SK-N-SH treated with all-trans-retinoic acid at 6 μM for 48 hours (cell line): ENCODE results near the gene DHRS1.

ENCODE experiments used
- ATAC-seq: fragments of 200-7000 bp; cut with Tn5 transposase; 3 replicates; pipeline ENCODE4 v1.9.1; 2020; ENCODE audit warnings: mild to moderate bottlenecking, moderate library complexity
- ARNTL ChIP-seq: fragments of 450-650 bp; formaldehyde crosslinking; IDR thresholded peaks from 2 replicates; pipeline ENCODE4 v1.5.0; 2020; ENCODE audit warnings: low read depth, mild to moderate bottlenecking, moderate library complexity, borderline replicate concordance
- BACH2 ChIP-seq: fragments of 250-450 bp; sonication (Bioruptor Pico); IDR thresholded peaks from 2 replicates; pipeline ENCODE4 v1.9.0; 2021; ENCODE audit warnings: mild to moderate bottlenecking, borderline replicate concordance
- CREB5 ChIP-seq: fragments of 250-450 bp; sonication (Bioruptor Pico); IDR thresholded peaks from 2 replicates; pipeline ENCODE4 v1.5.1; 2020; ENCODE audit warnings: low read depth, mild to moderate bottlenecking, moderate library complexity
- CSDC2 ChIP-seq: fragments of 250-450 bp; sonication (Bioruptor Pico); IDR thresholded peaks from 2 replicates; pipeline ENCODE4 v1.5.0; 2020; ENCODE audit warnings: mild to moderate bottlenecking, moderate library complexity
- CSRNP3 ChIP-seq: fragments of 250-450 bp; sonication (Bioruptor Pico); IDR thresholded peaks from 2 replicates; pipeline ENCODE4 v1.5.1; 2021; ENCODE audit warnings: mild to moderate bottlenecking, moderate library complexity
- ESRRG ChIP-seq: fragments of 250-450 bp; sonication (Bioruptor Pico); IDR thresholded peaks from 2 replicates; pipeline ENCODE4 v1.6.1; 2021; ENCODE audit warnings: mild to moderate bottlenecking
- GLIS3 ChIP-seq: fragments of 250-450 bp; sonication (Bioruptor Pico); IDR thresholded peaks from 2 replicates; pipeline ENCODE4 v1.5.0; 2020; ENCODE audit warnings: mild to moderate bottlenecking, moderate library complexity
- ISL1 ChIP-seq: fragments of 250-450 bp; sonication (Bioruptor Pico); IDR thresholded peaks from 2 replicates; pipeline ENCODE4 v2.1.2; 2022; ENCODE audit warnings: mild to moderate bottlenecking, moderate library complexity
- OSR1 ChIP-seq: fragments of 250-450 bp; sonication (Bioruptor Pico); IDR thresholded peaks from 2 replicates; pipeline ENCODE4 v1.8.0; 2022; ENCODE audit warnings: moderate library complexity, mild to moderate bottlenecking, inconsistent platforms
- PATZ1 ChIP-seq: fragments of 250-450 bp; sonication (Bioruptor Pico); IDR thresholded peaks from 2 replicates; pipeline ENCODE4 v1.8.0; 2020; ENCODE audit warnings: mild to moderate bottlenecking, moderate library complexity, borderline replicate concordance
- POU6F1 ChIP-seq: fragments of 250-450 bp; sonication (Bioruptor Pico); IDR thresholded peaks from 2 replicates; pipeline ENCODE4 v1.8.0; 2021; ENCODE audit warnings: low read depth, mild to moderate bottlenecking, moderate library complexity, borderline replicate concordance
- PPARA ChIP-seq: fragments of 250-450 bp; sonication (Bioruptor Pico); IDR thresholded peaks from 2 replicates; pipeline ENCODE4 v1.5.0; 2020; ENCODE audit warnings: mild to moderate bottlenecking, borderline replicate concordance
- RARB ChIP-seq: fragments of 250-450 bp; sonication (Bioruptor Pico); IDR thresholded peaks from 2 replicates; pipeline ENCODE4 v1.8.0; 2021; ENCODE audit warnings: mild to moderate bottlenecking, moderate library complexity
- TCF4 ChIP-seq: fragments of 250-450 bp; sonication (Bioruptor Pico); IDR thresholded peaks from 2 replicates; pipeline ENCODE4 v1.8.0; 2021; ENCODE audit warnings: mild to moderate bottlenecking, moderate library complexity, borderline replicate concordance
- TOX ChIP-seq: fragments of 250-450 bp; sonication (Bioruptor Pico); IDR thresholded peaks from 2 replicates; pipeline ENCODE4 v1.8.0; 2021; ENCODE audit warnings: mild to moderate bottlenecking, moderate library complexity, borderline replicate concordance
- TSHZ2 ChIP-seq: fragments of 250-450 bp; sonication (Bioruptor Pico); IDR thresholded peaks from 2 replicates; pipeline ENCODE4 v1.5.0; 2020; ENCODE audit warnings: mild to moderate bottlenecking, moderate library complexity
- ZC3H10 ChIP-seq: fragments of 250-450 bp; sonication (Bioruptor Pico); IDR thresholded peaks from 2 replicates; pipeline ENCODE4 v1.5.1; 2021; ENCODE audit warnings: mild to moderate bottlenecking, moderate library complexity
- ZFP3 ChIP-seq: fragments of 250-450 bp; sonication (Bioruptor Pico); IDR thresholded peaks from 2 replicates; pipeline ENCODE4 v1.5.0; 2020; ENCODE audit warnings: mild to moderate bottlenecking, moderate library complexity
- ZFP30 ChIP-seq: fragments of 450-650 bp; formaldehyde crosslinking; IDR thresholded peaks from 2 replicates; pipeline ENCODE4 v1.5.0; 2022; ENCODE audit warnings: mild to moderate bottlenecking, moderate library complexity
- ZNF70 ChIP-seq: fragments of 450-650 bp; formaldehyde crosslinking; IDR thresholded peaks from 2 replicates; pipeline ENCODE4 v1.5.0; 2020; ENCODE audit warnings: mild to moderate bottlenecking, moderate library complexity
- ZNF8 ChIP-seq: fragments of 450-650 bp; formaldehyde crosslinking; IDR thresholded peaks from 2 replicates; pipeline ENCODE4 v1.5.0; 2020; ENCODE audit warnings: mild to moderate bottlenecking, moderate library complexity

DHRS1 gene

GRCh38 chr14:24299255-24300191 lies at the start of gene DHRS1, which contains the start of gene NOP9:
Gene DHRS1, minus strand, starts transcription at chr14:24299780. Its CDS starts 674 bp downstream, at chr14:24299106.
Gene NOP9, plus strand, starts transcription at chr14:24299850. Its CDS starts 105 bp downstream, at chr14:24299955.
- ATAC-seq = peak; percentile 81
- TF ChIP-seq RARB (CRISPR knock-in tag) (no peak), ZFP3 (CRISPR knock-in tag) (no peak), ZC3H10 (CRISPR knock-in tag) (no peak), BACH2 (no peak), TCF4 (no peak), ZNF70 (no peak), ZNF8 (no peak), ARNTL (CRISPR knock-in tag) (no peak), CSDC2 (no peak), TSHZ2 (CRISPR knock-in tag) (no peak), GLIS3 (CRISPR knock-in tag) (no peak), CSRNP3 (no peak), ZFP30 (CRISPR knock-in tag) (no peak), TOX (no peak), PPARA (CRISPR knock-in tag) (no peak), CREB5 (no peak), ESRRG (CRISPR knock-in tag) (no peak)

- TF ChIP-seq BACH2 (no peak), POU6F1 (CRISPR knock-in tag) (no peak), ZFP30 (CRISPR knock-in tag) (no peak), RARB (CRISPR knock-in tag) (no peak), ZC3H10 (CRISPR knock-in tag) (no peak), OSR1 (CRISPR knock-in tag) (no peak), PPARA (CRISPR knock-in tag) (no peak), ZFP3 (CRISPR knock-in tag) (no peak), ISL1 (no peak), GLIS3 (CRISPR knock-in tag) (no peak)
- ATAC-seq = no peak
These were observed 48.6 kb upstream of the DHRS1 start for GRCh38 chr14:24348186-24348585.

GRCh38 chr14:24347134-24347533 lies 47.6 kb upstream of the DHRS1 start:
- TF ChIP-seq GLIS3 (CRISPR knock-in tag) (no peak), ZC3H10 (CRISPR knock-in tag) (no peak), POU6F1 (CRISPR knock-in tag) (no peak), ZNF8 (no peak), ZNF70 (no peak), ZFP3 (CRISPR knock-in tag) (no peak), ARNTL (CRISPR knock-in tag) (no peak), PATZ1 (CRISPR knock-in tag) (no peak), ISL1 (no peak), OSR1 (CRISPR knock-in tag) (no peak), PPARA (CRISPR knock-in tag) (no peak), ZFP30 (CRISPR knock-in tag) (no peak)
- no peak for ATAC-seq
